ENCODE data around the gene DACH1. TPM values are rescaled to one million over a fixed set of nuclear protein-coding genes. Genes with fewer than 3 reads are reported as not detected.

The DACH1 gene
- total RNA-seq, 4 donors from 2014 or later = 1.2 to 7.9 (median 4.4) TPM

DNA sequence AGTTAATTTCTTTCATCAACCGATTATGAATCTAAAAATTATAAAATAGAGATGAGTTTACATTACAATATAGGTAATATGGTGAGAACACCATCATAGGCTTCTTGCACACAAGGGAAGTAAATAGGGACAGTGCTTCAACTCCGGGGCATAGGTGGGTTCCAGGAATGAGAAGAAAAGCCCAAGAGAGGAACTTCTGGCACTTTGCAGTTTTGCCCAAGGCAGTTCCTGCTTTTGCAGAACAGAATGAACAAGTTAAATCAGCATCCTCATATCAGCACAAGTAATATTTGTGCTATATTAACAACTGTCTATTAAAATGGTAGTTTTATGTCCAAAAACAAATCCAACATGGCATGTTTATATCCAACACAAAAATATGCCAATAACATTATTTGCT, 60.1 kb downstream of the DACH1 start:
- TF ChIP-seq, protein P1, sequence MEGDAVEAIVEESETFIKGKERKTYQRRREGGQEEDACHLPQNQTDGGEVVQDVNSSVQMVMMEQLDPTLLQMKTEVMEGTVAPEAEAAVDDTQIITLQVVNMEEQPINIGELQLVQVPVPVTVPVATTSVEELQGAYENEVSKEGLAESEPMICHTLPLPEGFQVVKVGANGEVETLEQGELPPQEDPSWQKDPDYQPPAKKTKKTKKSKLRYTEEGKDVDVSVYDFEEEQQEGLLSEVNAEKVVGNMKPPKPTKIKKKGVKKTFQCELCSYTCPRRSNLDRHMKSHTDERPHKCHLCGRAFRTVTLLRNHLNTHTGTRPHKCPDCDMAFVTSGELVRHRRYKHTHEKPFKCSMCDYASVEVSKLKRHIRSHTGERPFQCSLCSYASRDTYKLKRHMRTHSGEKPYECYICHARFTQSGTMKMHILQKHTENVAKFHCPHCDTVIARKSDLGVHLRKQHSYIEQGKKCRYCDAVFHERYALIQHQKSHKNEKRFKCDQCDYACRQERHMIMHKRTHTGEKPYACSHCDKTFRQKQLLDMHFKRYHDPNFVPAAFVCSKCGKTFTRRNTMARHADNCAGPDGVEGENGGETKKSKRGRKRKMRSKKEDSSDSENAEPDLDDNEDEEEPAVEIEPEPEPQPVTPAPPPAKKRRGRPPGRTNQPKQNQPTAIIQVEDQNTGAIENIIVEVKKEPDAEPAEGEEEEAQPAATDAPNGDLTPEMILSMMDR (IDR thresholded peaks at IDR 0.05; ENCODE audit: low read depth) = no peak

GRCh38 chr13:71803066-71803465, 63.9 kb downstream of the DACH1 start:
- TF ChIP-seq, protein P1 (IDR thresholded peaks at IDR 0.05; ENCODE audit: low read depth) = no peak

DNA sequence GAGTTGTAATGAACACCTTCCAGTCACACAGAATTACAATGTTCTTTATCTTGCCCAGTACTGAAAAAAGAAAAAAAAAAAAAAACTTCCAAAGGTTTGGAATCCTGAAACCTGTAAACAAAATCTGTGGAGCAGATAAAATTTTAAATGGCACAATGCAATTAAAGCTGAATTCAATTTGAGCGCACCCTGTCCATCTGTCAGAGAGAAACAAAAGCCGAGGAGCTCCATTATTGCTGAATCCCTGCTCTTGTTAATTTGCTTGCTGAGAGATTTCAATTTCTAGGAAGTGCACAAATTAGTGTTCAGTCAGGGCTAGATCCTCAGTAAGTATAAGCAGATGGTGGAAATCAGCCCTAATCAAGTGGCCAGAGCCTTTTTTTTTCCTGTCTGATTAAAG, 65.2 kb downstream of the DACH1 start:
- TF ChIP-seq, protein P1 (IDR thresholded peaks at IDR 0.05; ENCODE audit: low read depth) = no peak

DNA sequence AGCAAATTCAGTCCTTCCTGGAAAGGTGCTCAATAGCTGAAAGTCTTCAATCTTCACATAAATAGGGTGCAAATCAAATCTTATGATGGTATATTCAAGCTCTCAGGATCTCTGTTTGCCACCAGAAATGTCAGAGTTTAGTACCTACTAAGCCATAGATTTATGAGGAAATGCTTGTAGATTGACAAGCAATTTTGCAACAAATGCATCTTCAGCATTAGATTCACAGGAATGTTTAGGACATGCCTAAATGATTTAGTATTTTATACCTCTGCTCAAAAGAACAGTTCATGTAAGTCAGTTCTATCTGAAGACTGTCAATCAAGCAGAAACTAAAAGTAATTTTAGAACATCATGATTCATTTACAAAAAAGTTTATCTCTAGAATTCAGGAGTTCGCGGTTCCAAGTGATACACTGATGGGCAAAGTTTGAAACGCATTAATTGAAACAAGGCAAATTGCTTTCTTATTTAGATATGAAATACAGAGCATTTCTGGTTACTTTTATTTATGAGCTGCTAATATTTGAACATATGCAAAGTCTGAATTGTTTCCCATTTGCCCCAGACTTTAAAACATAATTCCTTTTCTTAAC, 65.7 kb downstream of the DACH1 start:
- TF ChIP-seq, protein P1 (IDR thresholded peaks at IDR 0.05; ENCODE audit: low read depth) = no peak

- TF ChIP-seq, protein P1 (IDR thresholded peaks at IDR 0.05; ENCODE audit: low read depth) = no peak
Measured at GRCh38 chr13:71799324-71799723, 67.7 kb downstream of the DACH1 start.

GRCh38 chr13:71798707-71799106, 68.3 kb downstream of the DACH1 start:
- TF ChIP-seq, protein P1 (IDR thresholded peaks at IDR 0.05; ENCODE audit: low read depth) = no peak

- TF ChIP-seq, protein P1 (IDR thresholded peaks at IDR 0.05; ENCODE audit: low read depth) = no peak
Measured at GRCh38 chr13:71797517-71797916, 69.5 kb downstream of the DACH1 start.
